HG03571 (cell line): ENCODE results near the gene GMDS.

Experiments used
- ATAC-seq: cut with Tn5 transposase; IDR thresholded peaks from one replicate; pipeline ENCODE4 v1.9.1; 2021; ENCODE audit not compliant: unreplicated experiment

GMDS gene

GRCh38 chr6:1584996-1585668 lies 660.3 kb downstream of the GMDS start:
- no peak for ATAC-seq

DNA sequence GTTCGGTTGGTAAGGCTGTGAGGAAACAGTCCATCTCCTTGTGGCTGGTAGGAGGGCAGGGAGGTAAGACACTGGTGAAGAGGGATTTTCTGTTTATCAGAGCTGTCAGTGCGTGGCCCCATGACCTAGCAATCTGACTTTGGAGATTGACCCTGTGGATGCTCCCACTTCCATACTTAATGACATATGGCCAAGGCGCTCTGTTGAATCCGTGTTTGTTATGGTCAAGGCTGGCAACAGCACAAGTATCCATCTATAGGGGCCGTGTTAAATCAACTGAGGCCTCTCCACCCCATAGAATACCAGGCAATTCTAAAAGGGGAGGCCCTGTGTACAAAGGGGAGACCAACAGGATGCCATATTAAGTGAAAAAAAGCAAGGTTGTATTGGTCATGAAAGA lies 661.3 kb downstream of the GMDS start:
- no peak for ATAC-seq

- no peak for ATAC-seq
Measured at GRCh38 chr6:1581120-1581991, 664.0 kb downstream of the GMDS start.

- no peak for ATAC-seq
Measured at GRCh38 chr6:1580585-1580984, 664.8 kb downstream of the GMDS start.

- ATAC-seq = no peak
Measured at GRCh38 chr6:1580109-1580508, 665.3 kb downstream of the GMDS start.

DNA sequence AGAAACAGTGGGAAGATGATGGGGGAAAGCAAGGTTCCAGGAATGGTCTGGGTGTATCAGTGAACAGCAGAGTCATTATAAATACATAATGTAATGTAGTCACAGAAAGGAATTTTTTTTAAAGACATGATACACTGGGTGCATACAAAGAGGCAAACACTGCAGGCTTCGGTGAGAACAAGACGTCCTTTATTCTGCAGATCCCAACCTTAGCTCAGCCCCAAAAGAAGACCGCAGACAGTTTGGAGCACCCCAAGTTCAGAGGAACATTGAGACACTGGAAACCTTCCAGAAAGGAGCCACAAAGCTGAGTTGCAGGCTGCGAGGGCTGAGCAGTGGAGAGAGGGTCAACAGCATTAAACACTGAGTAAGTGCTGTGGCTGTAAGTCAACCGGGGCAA lies 666.3 kb downstream of the GMDS start:
- ATAC-seq = no peak

DNA sequence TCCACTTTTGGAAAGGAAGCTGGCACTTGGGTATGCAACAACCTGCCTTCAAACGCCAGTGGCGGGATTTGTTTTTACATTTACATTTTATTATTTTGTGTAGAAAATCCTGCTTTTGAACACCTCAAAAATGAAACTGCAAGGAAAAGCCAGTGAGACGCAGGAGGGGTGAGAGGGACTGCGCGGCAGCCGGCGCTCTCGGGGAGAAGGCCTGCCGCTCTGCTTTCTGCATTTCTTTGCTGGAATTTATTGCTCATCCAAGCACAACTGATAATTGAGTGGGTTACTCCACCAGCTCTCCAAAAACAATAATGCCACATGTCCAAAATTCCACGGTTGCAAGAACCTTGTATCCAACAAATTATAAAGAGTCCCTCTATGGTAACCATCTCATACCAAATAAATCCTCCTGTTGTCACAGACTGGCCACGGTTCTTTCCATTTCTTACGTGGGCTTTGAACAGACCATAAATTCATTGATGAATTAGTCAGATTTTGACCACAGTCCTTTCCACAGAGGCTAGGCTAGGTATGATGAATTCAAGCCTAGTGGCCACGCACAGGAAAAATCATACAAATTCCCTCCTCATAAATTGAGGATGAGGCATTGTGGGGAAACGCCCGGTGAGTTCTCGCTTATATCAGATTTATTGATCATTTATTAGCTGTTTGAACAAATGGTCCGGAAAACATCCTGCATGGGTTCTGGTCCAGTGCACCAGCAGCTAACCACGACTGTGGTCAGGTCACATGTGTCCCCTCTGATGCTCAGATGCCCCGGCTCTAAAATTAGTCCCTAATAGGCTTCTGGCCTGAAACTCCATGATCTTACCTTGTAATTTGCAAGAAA lies 667.3 kb downstream of the GMDS start:
- no peak for ATAC-seq

DNA sequence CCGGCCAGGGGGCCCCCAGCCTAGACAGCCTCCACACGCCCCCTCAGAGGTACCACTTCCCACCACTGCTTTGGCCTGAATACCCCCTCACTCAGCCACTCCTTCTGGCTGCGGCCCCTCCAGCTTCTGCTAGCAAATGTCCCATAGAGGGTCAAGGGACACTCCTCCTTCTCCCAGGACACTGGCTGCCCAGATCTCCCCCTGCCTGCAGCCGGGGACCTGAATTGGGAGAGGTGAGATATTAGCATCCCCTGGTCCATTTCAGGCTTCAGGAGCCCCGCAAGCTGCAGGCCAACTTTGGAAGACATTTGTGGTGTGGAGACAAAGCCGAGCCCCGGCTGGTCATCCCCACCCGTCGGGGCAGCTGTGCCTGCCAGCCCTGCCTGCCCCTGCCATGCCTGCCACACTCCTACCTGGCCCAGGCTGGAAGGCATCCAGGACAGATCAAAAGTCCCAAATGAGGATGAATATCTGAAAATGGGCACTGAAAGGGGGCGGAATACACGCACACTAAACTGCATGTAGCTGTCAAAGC lies 668.2 kb downstream of the GMDS start:
- no peak for ATAC-seq

- no peak for ATAC-seq
Measured at GRCh38 chr6:1576711-1577110, 668.7 kb downstream of the GMDS start.

DNA sequence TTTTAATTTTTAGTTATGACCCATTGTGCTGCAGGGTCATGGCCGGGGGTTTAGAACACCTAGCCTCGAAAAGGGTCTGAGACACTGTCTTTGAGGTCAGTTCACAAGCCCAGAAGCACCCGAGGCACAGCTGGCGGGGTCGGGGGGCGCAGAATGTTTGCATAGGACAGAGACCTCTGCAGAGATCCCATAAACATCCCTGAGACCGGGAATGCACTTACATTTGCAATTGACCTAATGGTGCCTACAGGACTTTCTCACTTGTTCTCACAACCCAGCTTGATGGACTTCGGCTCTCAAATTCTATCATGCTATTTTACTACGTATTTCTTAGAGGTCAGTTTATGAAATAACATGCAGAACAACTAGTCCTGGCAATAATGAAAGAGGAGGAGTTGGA lies 669.2 kb downstream of the GMDS start:
- ATAC-seq = no peak

DNA sequence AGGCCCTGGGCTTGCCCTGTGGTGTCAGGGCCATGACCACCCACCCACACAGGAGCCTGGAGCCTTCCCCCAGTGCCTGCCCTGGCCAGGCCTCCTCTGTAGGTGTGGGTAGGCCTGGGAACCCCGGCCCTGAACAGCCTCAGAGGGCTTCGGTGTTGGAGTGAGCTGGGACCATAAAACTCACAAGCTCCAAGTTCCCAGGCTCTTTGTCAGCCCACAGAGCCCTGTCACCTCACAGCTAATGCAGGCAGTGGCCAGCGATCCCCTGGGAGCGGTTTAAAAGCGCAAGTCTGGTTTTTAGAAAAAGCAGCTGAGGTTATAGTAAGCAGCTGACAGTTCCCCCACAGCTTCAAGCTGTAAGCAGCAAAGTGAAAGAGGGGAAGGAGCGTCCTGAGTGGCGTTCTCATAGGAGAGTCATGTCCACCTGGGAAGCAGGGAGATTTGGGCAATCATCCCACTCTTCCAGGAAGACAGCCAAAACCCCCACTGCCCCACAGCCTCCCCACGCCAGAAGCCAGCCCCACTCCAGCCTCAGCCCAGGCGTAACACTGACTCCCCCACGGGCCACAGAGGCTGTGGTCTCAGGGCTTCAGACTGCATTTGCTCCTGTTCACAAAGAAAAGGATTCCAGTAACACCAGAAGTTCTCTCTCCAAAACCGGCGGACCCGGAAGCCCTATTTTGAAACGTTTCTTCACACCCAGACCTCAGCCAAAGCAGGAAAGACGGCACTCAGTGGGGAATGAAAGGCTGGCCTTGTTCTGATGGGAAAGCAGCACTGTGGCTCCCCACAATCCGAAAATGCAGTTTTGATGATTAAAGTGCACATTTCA lies 670.0 kb downstream of the GMDS start:
- no peak for ATAC-seq

- no peak for ATAC-seq
Measured at GRCh38 chr6:1574890-1575209, 670.6 kb downstream of the GMDS start.

DNA sequence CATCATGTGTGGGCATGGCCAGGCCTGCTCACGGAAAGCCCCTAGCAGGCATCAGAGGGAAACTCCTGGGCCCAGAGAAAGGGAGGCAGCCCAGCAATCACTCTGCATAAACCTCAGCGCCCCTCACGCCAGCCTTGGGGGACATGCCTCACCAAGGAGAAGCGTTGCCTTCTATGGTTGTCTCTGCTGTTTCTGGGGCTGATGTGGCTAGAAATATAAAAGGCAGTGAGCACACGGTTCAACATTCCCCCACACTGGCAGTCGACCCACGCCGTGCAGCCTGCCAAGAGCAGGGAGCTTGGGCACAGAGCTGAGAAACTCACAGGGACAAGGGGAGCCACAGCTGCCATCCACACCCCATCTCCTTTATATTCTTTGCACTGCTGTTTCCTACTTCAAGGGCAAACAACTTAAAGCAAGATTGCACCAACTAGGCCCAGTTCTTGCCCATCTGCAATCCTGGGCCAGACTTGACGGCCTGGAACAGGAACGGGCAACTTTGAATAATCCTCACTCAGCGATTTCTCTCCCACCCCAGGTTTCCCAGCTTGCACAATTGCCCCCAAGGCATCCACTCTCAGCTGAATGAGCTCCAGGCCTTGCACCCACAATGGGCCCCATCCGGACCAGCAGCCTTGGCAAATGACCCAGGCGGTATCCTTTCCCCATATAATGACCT lies 671.2 kb downstream of the GMDS start:
- no peak for ATAC-seq
